SK-N-MC (cell line): ENCODE results near the gene HIVEP2.

Experiments used
- DNase-seq: peaks from one replicate; pipeline ENCODE4 v3.0.0-alpha.2; 2011; ENCODE audit warnings: low read depth, low spot score
- H3K27ac ChIP-seq: fragments of 200-600 bp; sonication (generic); 2 replicates; pipeline ENCODE4 v1.5.1; 2016; ENCODE audit warnings: mixed run types
- H3K36me3 ChIP-seq: fragments of 200-600 bp; sonication (generic); 2 replicates; pipeline ENCODE4 v1.6.1; 2017; ENCODE audit warnings: antibody characterized with exemption, low read length, mixed read lengths; ENCODE audit not compliant: insufficient read depth
- H3K4me3 ChIP-seq: fragments of 200-600 bp; sonication (generic); 2 replicates; pipeline ENCODE4 v1.5.1; 2016
- H3K9ac ChIP-seq: fragments of 200-600 bp; sonication (generic); 2 replicates; pipeline ENCODE4 v1.8.0; 2017; ENCODE audit warnings: mixed run types, mixed read lengths; ENCODE audit not compliant: insufficient read length
- H3K9me3 ChIP-seq: fragments of 200-600 bp; sonication (generic); 2 replicates; pipeline ENCODE4 v1.6.1; 2017; ENCODE audit warnings: low read depth, mild to moderate bottlenecking, antibody characterized with exemption, low read length, moderate library complexity, mixed read lengths
- EZH2 ChIP-seq: fragments of 200-600 bp; sonication (generic); IDR thresholded peaks from one replicate; pipeline ENCODE4 v1.6.1; 2017; ENCODE audit warnings: antibody characterized with exemption
- FOXP2 ChIP-seq: optimal IDR thresholded peaks from 2 replicates; pipeline ENCODE3; 2011; ENCODE audit warnings: mild to moderate bottlenecking, moderate library complexity; ENCODE audit not compliant: insufficient read depth; ENCODE audit errors: extremely low read length, control extremely low read depth
- POLR2AphosphoS5 ChIP-seq: IDR thresholded peaks from 2 replicates; pipeline ENCODE4 v1.6.1; 2012; ENCODE audit warnings: mild to moderate bottlenecking, low read depth, low read length, borderline replicate concordance

The HIVEP2 gene

GRCh38 chr6:142929751-142930358, 15.1 kb downstream of the HIVEP2 start:
- no peak overlapping the region for H3K9ac ChIP-seq
- H3K9me3 ChIP-seq = no peaks in the 10 kb centered on the region
- no peaks in the 10 kb centered on the region for H3K36me3 ChIP-seq
- no peak for TF ChIP-seq FOXP2
- TF ChIP-seq POLR2AphosphoS5 = no peak
- no peak for TF ChIP-seq EZH2
- no peak for DNase-seq
- H3K27ac ChIP-seq = no peak overlapping the region
- no peak overlapping the region for H3K4me3 ChIP-seq

- H3K9ac ChIP-seq = no peak overlapping the region
- H3K9me3 ChIP-seq = no peaks in the 10 kb centered on the region
- no peak overlapping the region for H3K27ac ChIP-seq
- H3K36me3 ChIP-seq = no peaks in the 10 kb centered on the region
- no peak for DNase-seq
- no peak for TF ChIP-seq POLR2AphosphoS5
- TF ChIP-seq FOXP2 = no peak
- no peak for TF ChIP-seq EZH2
- no peak overlapping the region for H3K4me3 ChIP-seq
Measured at GRCh38 chr6:142927904-142928303, 17.1 kb downstream of the HIVEP2 start.

DNA sequence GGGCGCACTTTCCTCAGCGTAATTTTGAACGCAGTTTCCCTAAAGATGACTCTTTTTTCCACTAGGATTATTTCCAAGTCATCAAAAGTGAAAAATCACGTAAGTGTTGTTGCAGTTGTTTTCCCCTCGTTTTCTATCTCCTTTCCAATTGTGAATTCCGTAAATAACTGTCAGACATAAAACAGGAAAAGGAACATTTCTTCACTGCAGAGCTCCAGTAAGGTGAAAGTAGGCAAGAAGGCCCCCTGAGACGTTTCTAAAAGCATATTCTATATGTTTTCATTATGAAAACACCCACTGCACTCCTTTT, 17.8 kb downstream of the HIVEP2 start:
- Histone ChIP-seq H3K9ac (no peak overlapping the region), H3K27ac (no peak overlapping the region)

GRCh38 chr6:142926494-142927270, 18.3 kb downstream of the HIVEP2 start:
- no peak for DNase-seq
- Histone ChIP-seq H3K4me3 (peak overlapping the region; percentile 72), H3K9ac (no peak overlapping the region), H3K36me3 (no peaks in the 10 kb centered on the region), H3K9me3 (no peaks in the 10 kb centered on the region), H3K27ac (no peak overlapping the region)
- TF ChIP-seq FOXP2 = no peak
- no peak for TF ChIP-seq POLR2AphosphoS5
- TF ChIP-seq EZH2 = no peak

More for the DNA sequence above, 17.8 kb downstream of the HIVEP2 start:
- Histone ChIP-seq H3K36me3 (no peaks in the 10 kb centered on the region), H3K9me3 (no peaks in the 10 kb centered on the region), H3K4me3 (peak overlapping the region; percentile 72)
- DNase-seq = no peak
- no peak for TF ChIP-seq POLR2AphosphoS5
- TF ChIP-seq FOXP2 = no peak
- TF ChIP-seq EZH2 = no peak

DNA sequence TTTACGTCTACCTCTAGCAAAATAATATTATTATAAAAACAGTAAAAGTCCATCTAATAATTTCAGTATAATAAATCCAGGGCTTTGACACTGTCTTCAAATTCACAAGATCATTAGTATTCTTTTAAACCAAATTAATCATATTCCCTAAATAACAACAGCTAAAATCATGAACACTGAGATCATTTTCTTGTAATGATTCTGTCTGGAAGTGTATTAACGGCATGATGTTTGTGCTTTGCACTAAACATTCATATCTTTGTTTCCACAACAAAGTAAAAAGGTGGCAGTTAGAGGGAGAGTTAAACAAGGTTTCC, 18.8 kb downstream of the HIVEP2 start:
- DNase-seq = no peak
- TF ChIP-seq FOXP2 (no peak), EZH2 (no peak), POLR2AphosphoS5 (no peak)
- no peak overlapping the region for H3K4me3 ChIP-seq
- H3K9ac ChIP-seq = no peak overlapping the region
- H3K27ac ChIP-seq = no peak overlapping the region
- H3K36me3 ChIP-seq = no peaks in the 10 kb centered on the region
- no peaks in the 10 kb centered on the region for H3K9me3 ChIP-seq

DNA sequence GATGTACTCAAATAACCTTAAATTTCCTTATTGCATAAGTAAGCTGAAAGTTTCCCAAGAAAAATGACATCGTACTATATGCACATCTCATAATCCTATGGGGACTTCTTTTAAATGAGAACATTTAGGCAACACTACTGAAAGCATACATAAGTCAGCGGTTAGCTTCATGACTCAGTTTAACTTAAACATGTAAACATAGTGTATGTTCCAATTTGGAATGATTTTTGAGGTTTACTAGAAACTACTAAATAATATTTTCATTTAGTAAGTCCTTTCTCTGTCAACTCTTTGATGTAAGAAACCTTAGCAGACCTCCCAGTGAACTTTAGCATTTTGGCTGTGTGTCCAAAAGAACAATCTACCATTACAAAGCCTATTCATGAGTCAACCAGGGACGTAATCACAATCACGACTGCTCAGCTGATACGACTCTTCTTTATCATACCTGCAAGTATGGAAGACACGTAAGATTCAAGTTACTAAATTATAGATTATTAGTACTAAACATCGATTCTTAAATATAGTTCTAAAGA, 19.3 kb downstream of the HIVEP2 start:
- no peak overlapping the region for H3K27ac ChIP-seq
- H3K9me3 ChIP-seq = no peaks in the 10 kb centered on the region
- H3K9ac ChIP-seq = no peak overlapping the region
- H3K4me3 ChIP-seq = no peak overlapping the region
- TF ChIP-seq EZH2 (no peak), FOXP2 (no peak), POLR2AphosphoS5 (no peak)
- no peak for DNase-seq
- no peaks in the 10 kb centered on the region for H3K36me3 ChIP-seq

GRCh38 chr6:142918339-142919042, 26.5 kb downstream of the HIVEP2 start:
- Histone ChIP-seq H3K9ac (no peak overlapping the region), H3K4me3 (no peak overlapping the region), H3K36me3 (no peaks in the 10 kb centered on the region), H3K27ac (no peak overlapping the region), H3K9me3 (no peaks in the 10 kb centered on the region)
- no peak for DNase-seq
- TF ChIP-seq EZH2 (no peak), POLR2AphosphoS5 (no peak), FOXP2 (no peak)

DNA sequence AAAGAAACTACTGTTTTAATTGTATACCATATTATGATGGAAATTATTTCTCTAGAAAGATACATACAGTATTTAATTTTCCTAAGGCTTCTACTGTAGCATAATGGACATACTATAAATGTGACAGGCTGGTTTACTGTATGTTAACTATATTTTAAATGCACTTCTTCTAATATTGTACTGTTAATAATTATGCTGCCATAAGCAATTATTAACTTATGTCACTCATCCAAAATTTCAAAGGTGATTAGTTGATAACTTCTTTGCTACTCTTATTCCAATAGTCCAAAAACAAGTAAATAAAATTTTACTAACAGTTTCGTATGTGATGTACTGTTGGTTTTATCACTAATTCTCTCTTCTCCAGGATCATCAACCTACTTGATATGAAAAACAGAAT, 28.1 kb downstream of the HIVEP2 start:
- DNase-seq = no peak
- Histone ChIP-seq H3K9ac (no peak overlapping the region), H3K27ac (no peak overlapping the region), H3K4me3 (no peak overlapping the region), H3K36me3 (no peaks in the 10 kb centered on the region), H3K9me3 (no peaks in the 10 kb centered on the region)
- no peak for TF ChIP-seq EZH2
- no peak for TF ChIP-seq POLR2AphosphoS5
- no peak for TF ChIP-seq FOXP2
